GM19240 (cell line): ENCODE data around the gene GPBP1L1.

ENCODE experiments used
- DNase-seq: peaks from one replicate; pipeline ENCODE4 v3.0.0; 2011; ENCODE audit warnings: low spot score; ENCODE audit not compliant: insufficient read length

GPBP1L1 gene

GRCh38 chr1:45594412-45594811 lies 91.9 kb downstream of the GPBP1L1 start:
- no peak for DNase-seq

- DNase-seq, result no peak
Observed at GRCh38 chr1:45589861-45590260, 96.5 kb downstream of the GPBP1L1 start.

GRCh38 chr1:45586769-45587168 lies 99.6 kb downstream of the GPBP1L1 start:
- no peak for DNase-seq

DNA sequence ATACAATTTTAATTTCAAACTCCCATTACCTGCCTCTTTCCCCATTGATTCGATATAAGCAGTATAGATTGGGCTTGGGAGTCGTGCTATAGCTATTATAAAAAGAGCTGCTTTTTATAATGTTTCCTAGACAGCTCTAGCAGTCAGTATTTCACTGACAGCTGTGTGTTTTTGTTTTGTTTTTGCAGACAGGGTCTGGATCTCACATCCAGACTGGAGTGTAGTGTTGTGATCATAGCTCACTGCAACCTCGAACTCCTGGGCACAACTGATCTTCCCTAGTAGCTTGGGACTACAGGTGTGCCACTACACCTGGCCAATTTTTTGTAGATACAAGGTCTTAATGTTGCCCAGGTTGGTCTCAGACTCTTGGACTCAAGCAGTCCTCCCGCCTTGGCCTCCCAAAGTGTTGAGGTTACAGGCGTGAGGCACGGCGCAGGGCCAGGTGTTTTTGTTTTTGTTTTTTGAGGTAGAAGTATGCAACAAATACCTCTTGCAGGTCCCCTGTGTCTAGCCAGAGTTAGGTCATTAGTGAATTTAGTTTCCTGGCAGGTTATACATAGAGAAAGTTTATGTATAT lies 100.7 kb downstream of the GPBP1L1 start:
- no peak for DNase-seq

DNA sequence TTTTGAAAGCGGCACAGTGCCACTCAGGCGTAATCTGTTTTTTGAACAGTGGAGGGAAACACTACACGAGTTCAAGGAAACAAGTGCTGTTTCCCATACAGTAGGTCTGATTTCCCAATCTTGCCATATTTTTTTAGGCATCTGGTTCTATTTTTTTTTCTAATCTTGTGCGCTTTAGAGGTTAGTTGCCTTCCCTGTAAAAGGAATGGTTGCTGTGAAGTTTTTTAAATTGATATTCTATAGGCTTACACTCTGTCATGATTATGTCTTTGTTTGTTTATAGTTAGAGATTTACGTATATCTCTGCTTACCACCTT lies 101.3 kb downstream of the GPBP1L1 start:
- no peak for DNase-seq

GRCh38 chr1:45584351-45585109 lies 101.8 kb downstream of the GPBP1L1 start:
- peak; percentile 41 for DNase-seq

GRCh38 chr1:45583666-45584350 lies 102.5 kb downstream of the GPBP1L1 start, which contains the start of gene NASP:
Gene NASP, plus strand, starts transcription at chr1:45584041. Its CDS starts 106 bp downstream, at chr1:45584147.
- DNase-seq, result peak; percentile 65

- peak; percentile 95 for DNase-seq
Observed at GRCh38 chr1:45583264-45583665, 103.1 kb downstream of the GPBP1L1 start.
